Stimulated activated CD8-positive, alpha-beta memory T cell treated with anti-CD3 and anti-CD28 coated beads, Interleukin-12 subunit alpha, Interleukin-12 subunit beta, amount 100 ng/mL, for 1 hour (primary cell): ENCODE results near the gene PLSCR4.

Experiments
- DNase-seq: peaks from one replicate; pipeline ENCODE4 v3.0.0-alpha.2; 2020; ENCODE audit warnings: low read depth

PLSCR4 gene

DNA sequence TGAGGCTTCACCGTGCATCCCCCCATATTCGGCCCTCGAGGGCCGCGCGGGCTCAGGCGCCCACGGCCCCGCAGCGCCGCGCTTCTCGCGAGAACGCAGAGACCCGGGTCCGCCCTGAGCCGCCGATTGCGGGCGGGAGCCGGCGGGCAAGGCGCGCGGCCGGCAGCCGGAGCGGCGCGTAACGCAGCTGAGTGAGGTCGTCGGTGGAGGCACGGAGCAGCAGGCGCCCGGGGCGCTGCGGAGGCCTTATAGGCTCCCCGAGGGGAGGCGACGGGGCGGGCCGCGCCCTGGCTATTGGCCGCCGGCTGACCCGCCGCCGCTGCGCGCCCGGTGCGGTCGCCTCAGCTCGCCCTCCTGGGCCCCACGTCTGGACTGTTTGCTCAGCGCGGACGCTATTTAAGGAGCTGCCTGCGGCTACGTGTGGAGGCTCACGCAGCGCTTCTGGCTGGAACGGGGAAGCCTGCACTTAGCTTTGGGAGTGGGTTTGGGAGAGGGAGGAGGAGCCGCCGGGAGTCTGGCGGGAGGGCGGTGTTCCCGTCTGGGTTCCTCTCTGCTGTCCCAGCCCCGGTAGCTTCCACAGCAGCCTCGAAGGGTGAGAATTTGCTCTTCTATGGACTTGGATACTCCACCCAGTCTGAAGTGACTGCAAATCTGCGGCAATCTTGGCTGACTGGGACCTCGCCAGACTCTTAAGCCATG, 89.8 kb downstream of the PLSCR4 start, which contains the start of gene PLOD2:
PLOD2 (minus strand) TSS at position 221 of the 699 bp plus-strand sequence; CDS start at position 26, 195 bp downstream.
- DNase-seq: no peak

- DNase-seq: no peak
Measured at GRCh38 chr3:146160321-146160963, 90.5 kb downstream of the PLSCR4 start.

- DNase-seq: no peak
Measured at GRCh38 chr3:146159616-146160320, 91.1 kb downstream of the PLSCR4 start.

- DNase-seq: no peak
Measured at GRCh38 chr3:146159037-146159436, 91.9 kb downstream of the PLSCR4 start.

GRCh38 chr3:146157325-146158060, 93.4 kb downstream of the PLSCR4 start:
- no peak for DNase-seq

DNA sequence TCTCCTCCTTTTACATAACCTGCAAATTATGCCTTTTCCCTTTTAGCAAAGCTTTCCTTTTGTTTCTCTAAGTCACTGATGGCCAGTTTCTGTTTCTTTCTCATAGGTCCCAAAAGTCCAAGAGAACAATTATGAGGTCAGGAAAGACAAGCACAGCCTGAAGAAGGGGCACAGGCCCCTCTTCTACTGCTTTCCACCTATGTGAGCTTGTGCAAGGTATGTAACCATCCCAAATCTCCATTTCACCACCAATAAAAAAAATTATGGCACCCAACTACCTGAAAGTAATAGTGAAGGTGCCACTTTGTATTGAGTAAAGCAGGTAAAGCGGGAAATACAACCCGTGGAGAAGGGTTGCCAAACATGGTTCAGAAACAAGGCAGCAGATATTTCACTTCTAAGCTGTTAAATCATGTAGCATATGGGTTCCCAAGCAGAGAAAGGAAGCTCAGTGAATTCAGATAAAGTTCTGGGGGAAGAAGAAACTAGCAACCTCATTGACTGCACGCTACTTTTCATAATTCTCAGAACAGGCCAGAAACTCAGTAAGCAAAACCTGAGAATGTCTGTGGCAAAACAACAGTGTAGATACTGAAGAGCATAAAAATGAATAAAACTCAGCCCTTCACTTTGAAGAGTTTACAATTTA, 94.1 kb downstream of the PLSCR4 start:
- no peak for DNase-seq

GRCh38 chr3:146156095-146156494, 94.8 kb downstream of the PLSCR4 start:
- no peak for DNase-seq

DNA sequence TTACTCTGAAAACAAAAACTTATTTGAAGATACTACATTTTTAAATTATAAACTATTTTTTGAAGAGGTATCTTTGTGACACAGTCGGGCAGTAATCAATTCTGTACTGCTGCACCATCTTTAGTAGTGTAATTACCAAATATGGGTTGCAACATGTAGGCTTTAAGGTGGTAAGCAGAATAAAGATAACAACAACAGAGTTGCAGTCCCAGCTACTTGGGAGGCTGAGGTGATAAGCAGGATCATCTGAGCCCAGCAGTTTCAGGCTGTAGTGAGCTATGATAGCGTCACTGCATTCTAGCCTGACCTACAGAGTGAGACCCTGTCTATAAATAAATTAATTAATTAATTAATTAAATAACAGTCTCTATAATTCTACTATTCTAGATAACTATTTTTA, 95.9 kb downstream of the PLSCR4 start:
- no peak for DNase-seq

GRCh38 chr3:146154316-146154715, 96.6 kb downstream of the PLSCR4 start:
- no peak for DNase-seq

- DNase-seq: no peak
Measured at GRCh38 chr3:146153429-146153828, 97.5 kb downstream of the PLSCR4 start.

- no peak for DNase-seq
Measured at GRCh38 chr3:146152834-146153233, 98.1 kb downstream of the PLSCR4 start.

DNA sequence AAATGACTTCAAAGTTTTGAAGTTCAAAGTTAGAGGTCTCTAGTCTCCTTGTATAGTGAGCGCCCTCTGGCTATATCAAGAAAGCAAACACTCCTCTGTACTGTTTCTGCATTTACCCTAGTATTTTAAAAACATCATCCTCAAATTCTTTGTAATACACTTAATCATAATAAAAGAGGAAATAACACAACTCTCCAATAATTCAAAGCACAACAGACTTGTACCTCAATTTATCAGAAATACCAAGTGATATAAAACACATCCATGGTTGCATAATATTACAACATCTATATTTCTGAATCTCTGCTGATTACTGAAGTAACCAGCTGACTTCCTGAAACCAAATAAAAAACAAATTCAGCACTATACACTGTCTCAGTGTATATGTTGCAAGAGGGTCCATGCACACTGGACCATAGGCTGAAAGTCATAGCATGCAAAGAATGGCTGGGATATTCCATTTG, 102.4 kb downstream of the PLSCR4 start:
- no peak for DNase-seq

DNA sequence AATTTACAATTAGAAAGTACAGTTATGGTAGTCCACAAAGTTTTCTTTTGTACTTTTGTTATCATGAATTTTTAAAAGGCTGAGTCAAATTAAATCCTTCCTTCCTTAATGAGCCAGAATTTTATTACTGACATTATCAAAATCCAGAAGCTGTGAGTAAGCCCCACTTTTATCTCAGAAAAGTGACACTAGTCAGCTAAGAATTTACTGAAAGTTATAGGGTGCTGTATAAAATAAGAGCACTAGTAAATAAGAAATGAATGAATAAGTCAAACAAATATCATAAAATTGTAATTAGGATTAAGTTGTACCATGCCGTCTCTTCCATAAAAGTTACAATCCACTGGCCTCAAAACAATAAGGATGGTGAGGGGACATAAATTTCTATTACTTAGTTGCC, 105.3 kb downstream of the PLSCR4 start:
- no peak for DNase-seq

DNA sequence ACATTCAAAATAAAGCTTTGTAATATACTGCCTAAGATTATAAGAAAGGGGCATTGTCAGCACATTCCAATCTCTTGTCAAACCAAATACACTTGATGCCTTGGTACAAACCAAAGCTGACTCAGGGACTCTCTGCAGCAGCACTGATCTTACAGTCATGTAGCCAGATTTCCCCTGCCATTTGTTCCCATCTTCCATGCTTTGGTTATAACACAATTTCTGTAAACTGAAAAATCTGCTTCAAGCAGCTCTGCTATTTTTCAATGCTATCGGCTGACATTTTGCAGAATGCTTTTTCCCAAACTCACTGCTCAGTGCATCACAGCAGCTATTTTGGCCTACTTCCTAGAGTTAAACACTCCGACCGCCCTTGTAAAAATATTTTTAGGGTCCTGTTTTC, 108.1 kb downstream of the PLSCR4 start:
- DNase-seq: no peak
